ENCODE data around the gene TSGA10. TPM values are rescaled to one million over a fixed set of nuclear protein-coding genes. Genes with fewer than 3 reads are reported as not detected.
"Not testable (repeated sequence)": the region's sequence is repeated elsewhere in the genome, so short reads cannot be mapped to it uniquely, and the experiment has no call there.

TSGA10 gene
- total RNA-seq, 1 donor from 2014 or later, result 21.6 TPM

DNA sequence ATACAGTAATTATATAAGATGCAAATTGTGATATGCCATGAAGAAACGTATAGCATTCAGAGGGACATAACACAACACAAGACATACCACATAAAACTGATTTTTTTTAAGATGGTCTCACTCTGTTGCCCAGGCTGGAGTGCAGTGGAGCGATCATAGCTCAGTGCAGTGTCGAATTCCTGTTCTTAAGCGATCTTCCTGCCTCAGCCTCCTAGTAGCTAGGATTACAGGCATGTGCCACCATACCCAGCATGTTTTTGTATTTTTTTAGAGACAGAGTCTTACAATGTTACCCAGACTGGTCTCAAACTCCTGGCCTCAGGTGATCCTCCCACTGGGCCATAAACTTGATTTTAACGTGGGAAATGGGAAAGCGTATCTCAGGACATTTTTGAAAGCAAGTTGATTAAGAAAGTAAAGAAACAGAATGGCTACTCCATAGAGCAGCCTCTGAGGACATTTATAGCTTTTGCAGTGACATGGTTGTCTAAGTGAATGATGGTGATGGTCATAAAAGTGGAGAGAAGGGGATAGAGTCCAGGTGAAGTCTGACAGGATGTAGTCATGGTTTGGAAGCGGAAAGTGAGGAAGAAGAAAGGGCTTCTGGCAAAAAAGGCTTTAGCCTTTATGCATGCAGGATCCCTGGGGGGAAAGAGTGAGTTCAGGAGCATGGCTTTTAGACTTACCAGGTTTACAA, 2.4 kb downstream of the TSGA10 start:
- DNase-seq (ENCODE audit: low read depth), result no peak

- no peak for DNase-seq (ENCODE audit: low read depth)
Observed at GRCh38 chr2:99150706-99151105, 4.0 kb downstream of the TSGA10 start.

DNA sequence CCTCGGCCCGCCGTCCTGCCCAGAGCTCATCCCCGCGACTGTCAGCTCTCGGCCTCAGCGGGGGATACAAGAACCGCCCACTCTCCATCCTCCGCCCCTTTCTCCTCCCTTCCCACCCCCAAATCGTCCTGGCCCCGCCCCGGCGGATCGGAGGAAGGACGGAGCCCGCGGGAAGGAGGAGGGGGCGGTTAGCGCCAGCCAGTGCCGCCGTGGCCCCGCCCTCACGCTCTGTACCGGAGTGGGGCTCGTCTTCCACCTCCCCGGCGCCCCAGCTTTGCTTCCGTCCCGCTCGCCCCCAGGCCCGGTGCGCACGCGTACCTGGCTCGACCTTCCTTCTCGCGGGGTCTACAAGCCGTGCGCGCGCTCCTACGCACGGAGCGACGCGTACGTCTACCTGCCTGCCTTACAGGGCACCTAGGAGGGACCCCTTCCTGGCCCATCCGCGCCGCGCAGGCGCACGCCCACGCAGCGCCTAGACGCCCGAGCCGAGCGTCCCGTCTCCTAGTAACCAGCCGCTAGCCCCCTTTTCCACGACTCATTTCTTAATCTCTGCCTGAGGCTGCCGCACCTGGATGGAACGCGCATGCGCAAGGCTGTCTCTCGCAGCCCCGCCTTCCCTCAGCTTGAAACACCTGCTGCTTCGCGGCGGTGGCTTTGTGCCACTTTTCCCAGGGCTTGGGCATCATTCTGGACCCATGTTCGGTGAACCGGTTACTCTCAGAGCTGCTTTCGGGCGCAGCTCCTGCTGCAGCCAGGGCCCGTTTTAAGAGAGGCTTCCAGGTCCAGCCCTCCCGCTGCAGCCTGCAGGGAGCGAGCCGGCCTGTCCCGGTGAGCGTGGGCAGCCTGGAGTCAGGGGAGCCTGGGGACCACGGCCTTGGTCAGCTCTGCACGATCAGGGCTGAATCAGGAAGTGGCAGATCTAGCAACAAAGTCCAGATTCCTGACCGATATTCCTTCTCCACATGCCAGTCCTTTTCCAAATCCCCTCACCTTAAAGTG, 13.3 kb downstream of the TSGA10 start, which contains the start of gene C2orf15:
Gene C2orf15 (plus strand): TSS at position 598 of the 999 bp plus-strand sequence. CDS start 8,852 bp downstream, outside the sequence.
- DNase-seq (ENCODE audit: low read depth), result peak; percentile 77

DNA sequence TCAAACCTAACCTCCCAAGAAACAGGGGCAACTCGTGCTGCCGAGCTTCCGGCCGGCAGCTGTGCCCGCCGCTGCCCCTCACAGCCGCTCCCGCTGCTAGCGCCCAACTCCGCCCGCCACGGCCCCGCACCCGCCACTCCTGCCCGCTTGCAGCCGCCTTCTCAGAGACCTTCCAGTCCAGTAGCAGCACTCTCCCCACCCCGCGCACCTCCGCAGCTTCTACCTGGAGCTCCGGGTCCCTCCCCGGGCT, 14.0 kb downstream of the TSGA10 start:
- no peak for DNase-seq (ENCODE audit: low read depth)

- DNase-seq (ENCODE audit: low read depth), result peak; percentile 47
Observed at GRCh38 chr2:99140056-99140859, 14.5 kb downstream of the TSGA10 start.

GRCh38 chr2:99139003-99139402, 15.7 kb downstream of the TSGA10 start:
- no peak for DNase-seq (ENCODE audit: low read depth)

- not testable (repeated sequence) for DNase-seq (ENCODE audit: low read depth)
Observed at GRCh38 chr2:99135044-99135556, 19.6 kb downstream of the TSGA10 start.

DNA sequence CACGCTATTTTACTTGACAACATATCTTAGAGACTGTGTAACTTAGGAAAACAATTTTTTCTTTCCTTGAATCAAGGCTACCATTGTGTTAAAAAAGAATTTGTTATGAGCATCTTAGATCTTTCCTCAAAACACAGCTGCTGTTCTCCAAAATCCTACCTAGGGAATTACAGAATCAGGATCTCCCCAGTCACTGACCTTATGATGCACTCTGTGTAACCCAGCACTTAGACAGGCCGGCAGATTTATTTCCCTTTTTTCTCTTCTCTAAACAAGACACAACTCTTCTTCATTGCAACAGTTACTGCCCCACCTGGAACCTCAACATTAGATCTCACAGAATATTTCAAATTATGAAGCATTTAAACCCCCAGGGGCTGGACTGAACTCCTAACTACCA, 26.8 kb downstream of the TSGA10 start:
- DNase-seq (ENCODE audit: low read depth), result no peak

DNA sequence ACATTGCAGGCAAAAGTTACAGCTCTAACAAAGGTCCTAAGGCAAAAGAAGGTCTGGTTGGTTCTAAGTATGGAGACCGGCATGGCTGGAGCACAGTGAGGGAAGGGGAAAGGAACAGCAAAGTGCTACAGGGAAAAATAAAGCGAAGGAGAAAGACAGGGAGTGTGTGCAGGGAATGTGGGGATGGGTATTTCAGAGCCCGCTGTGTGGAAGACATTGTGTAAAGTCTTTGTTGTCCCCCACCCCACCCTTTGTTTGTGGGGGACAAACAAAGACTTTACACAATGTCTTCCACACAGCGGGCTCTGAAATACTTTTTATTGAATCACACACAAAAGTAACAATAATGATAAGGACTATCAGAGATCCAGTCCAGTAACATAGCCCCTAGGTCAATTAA, 42.1 kb downstream of the TSGA10 start:
- DNase-seq (ENCODE audit: low read depth), result no peak

DNA sequence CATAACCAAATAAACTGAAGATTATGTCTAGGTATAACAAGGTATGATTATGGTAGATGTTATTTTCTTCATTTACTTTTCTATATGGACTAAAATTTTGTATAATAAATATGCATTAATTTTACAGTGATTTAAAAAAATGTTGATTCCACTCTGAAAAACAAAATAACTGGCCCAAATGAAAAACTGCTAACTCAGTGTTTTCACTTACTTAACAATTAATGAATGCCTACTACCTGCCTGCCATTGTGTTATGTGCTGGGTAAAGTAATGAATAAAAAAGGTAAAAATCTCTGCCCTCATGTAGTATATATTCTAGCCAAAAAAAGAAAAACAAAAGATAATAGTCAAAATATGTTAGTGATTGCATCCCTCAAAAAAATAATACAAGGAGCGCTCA, 42.8 kb downstream of the TSGA10 start:
- no peak for DNase-seq (ENCODE audit: low read depth)

DNA sequence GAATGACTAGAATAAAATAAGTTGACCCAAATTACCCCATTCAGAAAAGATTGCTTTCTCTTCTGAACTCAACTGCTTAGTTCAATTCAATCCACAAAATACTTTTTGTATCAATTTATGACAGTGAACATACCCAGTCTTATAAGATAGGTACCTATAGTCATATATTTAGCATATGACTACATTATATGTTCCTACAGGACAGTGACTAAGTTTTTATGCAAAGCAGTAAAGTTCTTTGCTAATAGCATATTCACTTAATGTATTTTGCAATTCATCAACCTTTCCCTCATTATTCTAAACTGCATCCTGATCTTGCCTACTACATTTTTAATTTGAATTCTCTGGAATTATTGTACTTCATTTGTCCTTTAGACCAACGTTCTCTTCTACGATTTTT, 43.5 kb downstream of the TSGA10 start:
- no peak for DNase-seq (ENCODE audit: low read depth)

- no peak for DNase-seq (ENCODE audit: low read depth)
Observed at GRCh38 chr2:99106913-99107312, 47.8 kb downstream of the TSGA10 start.

- DNase-seq (ENCODE audit: low read depth), result no peak
Observed at GRCh38 chr2:99104006-99104405, 50.7 kb downstream of the TSGA10 start.

DNA sequence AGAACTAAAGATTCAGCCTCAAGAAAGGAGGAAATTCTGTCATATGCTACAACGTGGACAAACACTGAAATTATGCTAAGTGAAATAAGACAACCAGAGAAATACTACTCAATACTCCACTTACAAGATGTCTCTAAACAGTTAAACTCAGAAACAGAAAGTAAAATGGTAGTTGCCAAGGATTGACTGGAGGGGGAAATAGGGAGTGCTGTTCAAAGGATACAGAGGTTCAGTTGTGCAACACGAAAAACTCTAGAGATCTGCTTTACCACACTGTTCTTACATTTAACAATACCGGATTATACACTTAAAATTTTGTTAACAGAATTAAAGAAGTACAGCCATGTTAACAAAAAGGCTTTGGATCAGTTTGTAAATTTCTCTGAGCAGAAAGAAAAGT, 53.0 kb downstream of the TSGA10 start:
- DNase-seq (ENCODE audit: low read depth), result peak; percentile 15

GRCh38 chr2:99096728-99097127, 58.0 kb downstream of the TSGA10 start:
- DNase-seq (ENCODE audit: low read depth), result no peak

DNA sequence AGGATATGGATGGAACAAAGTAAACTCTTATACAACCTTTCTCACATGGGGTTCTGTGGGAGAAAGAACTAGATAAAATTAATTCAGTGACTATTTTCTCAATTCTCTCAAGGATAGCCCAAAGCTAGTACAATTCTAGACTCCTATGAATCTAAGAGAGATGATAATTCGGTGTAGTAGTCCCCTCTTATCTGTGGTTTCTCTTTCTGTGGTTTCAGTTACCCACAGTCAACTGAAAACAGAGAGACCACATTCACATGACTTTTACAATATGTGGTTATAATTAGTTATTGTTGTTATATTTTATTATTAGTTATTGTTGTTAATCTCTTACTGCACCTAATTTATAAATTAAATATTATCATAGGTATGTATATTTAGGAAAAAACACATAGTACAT, 66.7 kb downstream of the TSGA10 start:
- DNase-seq (ENCODE audit: low read depth), result no peak

DNA sequence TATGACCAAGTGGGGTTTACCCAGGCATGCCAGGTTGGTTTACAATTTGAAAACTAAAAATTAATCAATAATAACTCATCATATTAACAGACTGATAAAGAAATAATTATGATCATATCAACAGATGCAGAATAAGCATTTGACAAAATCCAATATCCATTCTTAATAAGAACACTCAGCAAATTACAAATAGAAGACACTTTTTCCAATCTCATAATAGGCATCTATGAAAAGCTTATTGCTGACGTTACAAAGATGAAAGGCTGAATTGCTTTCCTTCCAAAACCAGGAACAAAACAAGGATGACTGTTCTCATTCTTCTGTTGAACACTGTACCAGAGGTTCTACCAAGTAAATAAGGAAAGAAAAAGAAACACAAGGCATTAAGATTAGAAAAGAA, 68.4 kb downstream of the TSGA10 start:
- DNase-seq (ENCODE audit: low read depth), result no peak

GRCh38 chr2:99085421-99085820, 69.3 kb downstream of the TSGA10 start:
- DNase-seq (ENCODE audit: low read depth), result peak; percentile 29

DNA sequence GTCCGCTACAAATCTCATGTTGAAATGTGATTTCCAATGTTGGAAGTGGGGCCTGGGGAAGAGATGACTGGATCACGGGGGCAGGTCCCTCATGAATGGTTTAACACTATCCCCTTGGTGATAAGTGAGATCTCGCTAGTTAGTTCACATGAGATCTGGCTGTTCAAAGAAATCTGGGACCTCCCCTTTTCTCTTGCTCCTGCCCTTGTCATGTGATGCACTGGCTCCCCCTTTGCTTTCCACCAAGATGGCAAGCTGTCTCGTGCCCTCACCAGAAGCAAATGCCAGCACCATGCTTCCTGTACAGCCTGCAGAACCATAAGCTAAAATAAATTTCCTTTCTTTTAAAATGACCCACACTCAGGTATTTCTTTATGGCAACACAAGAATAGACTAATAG, 70.5 kb downstream of the TSGA10 start:
- DNase-seq (ENCODE audit: low read depth), result no peak

- DNase-seq (ENCODE audit: low read depth), result no peak
Observed at GRCh38 chr2:99081891-99082290, 72.9 kb downstream of the TSGA10 start.

GRCh38 chr2:99079226-99079625, 75.5 kb downstream of the TSGA10 start:
- peak; percentile 59 for DNase-seq (ENCODE audit: low read depth)

DNA sequence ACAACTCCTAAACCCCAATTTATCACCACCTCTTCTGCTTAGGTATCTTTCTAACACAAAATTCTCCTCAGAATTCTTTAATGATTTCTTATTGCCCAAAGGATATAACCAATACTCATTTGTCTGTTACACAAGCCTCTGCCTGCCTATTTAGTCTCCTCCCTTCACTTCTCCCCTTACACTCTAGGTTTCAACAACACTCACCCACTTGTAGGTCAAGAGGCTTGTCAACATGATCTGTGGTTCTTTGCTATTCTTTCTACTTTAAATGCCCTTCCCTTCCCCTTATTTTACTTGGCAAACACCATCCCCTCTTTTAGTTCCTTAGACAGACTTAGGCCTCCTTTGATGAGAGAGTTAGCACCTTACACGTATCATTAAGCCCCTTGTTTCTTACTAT, 82.2 kb downstream of the TSGA10 start:
- DNase-seq (ENCODE audit: low read depth), result no peak

All from renal cortical epithelial cell (primary cell).